ENCODE measurements around the gene SLC43A1. TPM values are rescaled to one million over a fixed set of nuclear protein-coding genes. Genes with fewer than 3 reads are reported as not detected.

SLC43A1 gene
- total RNA-seq, 1 experiment from 2014 or later: 11.8 TPM

DNA sequence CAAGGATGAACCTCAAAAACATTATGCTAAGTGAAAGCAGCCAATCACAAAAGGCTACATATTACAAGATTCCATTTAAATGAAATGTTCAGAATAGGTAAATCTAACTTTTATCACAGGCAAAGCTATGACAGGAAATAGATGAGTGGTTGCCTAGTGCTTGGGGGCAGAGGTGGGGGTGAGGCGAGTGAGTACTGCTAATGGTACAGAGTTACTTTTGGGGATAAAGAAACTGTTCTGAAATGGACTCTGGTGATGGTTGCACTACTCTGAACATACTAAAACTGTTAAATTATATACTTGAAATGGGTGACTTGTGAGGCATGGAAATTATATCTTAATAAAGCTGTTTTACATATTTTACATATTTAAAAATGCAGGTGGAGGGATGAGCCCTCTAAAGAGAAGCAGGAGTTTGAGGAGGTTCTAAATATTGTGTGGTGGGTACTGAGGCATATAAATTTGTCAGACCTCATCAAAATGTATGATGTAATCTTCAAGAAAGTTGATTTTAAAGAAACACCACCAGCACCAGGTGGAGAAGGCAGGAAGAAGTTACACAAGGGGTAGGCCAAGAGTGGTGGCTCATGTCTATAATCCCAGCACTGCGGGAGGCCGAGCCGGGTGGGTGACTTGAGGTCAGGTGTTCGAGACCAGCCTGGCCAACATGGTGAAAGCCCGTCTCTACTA lies 3.6 kb downstream of the SLC43A1 start (continued):
- TF ChIP-seq, protein P1, sequence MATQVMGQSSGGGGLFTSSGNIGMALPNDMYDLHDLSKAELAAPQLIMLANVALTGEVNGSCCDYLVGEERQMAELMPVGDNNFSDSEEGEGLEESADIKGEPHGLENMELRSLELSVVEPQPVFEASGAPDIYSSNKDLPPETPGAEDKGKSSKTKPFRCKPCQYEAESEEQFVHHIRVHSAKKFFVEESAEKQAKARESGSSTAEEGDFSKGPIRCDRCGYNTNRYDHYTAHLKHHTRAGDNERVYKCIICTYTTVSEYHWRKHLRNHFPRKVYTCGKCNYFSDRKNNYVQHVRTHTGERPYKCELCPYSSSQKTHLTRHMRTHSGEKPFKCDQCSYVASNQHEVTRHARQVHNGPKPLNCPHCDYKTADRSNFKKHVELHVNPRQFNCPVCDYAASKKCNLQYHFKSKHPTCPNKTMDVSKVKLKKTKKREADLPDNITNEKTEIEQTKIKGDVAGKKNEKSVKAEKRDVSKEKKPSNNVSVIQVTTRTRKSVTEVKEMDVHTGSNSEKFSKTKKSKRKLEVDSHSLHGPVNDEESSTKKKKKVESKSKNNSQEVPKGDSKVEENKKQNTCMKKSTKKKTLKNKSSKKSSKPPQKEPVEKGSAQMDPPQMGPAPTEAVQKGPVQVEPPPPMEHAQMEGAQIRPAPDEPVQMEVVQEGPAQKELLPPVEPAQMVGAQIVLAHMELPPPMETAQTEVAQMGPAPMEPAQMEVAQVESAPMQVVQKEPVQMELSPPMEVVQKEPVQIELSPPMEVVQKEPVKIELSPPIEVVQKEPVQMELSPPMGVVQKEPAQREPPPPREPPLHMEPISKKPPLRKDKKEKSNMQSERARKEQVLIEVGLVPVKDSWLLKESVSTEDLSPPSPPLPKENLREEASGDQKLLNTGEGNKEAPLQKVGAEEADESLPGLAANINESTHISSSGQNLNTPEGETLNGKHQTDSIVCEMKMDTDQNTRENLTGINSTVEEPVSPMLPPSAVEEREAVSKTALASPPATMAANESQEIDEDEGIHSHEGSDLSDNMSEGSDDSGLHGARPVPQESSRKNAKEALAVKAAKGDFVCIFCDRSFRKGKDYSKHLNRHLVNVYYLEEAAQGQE (IDR thresholded peaks at IDR 0.05; ENCODE audit: low read depth): no peak
- no peak for TF ChIP-seq FOSL1 (IDR thresholded peaks at IDR 0.05; ENCODE audit: low read depth)

DNA sequence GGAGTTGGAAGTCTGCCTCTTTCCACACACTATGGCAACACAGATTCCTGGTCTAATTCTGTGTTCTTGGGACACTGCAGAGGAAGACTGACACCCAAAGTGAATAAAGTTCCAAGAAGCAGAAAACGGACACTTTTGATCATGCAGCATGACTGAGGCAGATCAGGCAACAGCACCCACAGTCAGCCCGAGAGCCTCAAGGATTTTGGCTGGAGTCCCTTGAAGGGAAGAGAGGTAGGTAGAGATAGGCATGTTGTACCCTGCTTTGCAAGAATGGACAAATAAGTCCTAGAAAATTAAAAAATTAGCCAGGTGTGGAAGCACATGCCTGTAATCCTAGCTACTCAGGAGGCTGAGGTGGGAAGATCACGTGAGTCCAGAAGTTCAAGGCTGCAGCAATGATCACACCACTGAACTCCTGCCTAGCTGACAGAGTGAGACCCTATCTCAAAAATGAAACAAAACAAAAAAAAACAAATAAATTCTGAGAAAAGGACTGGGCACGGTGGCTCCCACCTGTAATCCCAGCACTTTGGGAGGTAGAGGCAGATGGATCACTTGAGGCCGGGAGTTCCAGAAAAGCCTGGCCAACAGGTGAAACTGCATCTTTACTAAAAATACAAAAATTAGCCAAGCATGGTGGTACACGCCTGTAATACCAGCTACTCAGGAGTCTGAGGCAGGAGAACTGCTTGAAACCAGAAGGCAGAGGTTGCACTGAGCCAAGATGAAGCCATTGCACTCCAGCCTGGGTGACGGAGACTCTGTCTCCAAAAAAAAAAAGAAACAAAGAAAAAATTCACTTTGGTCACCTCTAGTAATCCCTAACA lies 6.9 kb downstream of the SLC43A1 start:
- CTCF ChIA-PET: interaction anchor here (4.7 kb wide), 1 partner anchor 16 kb away, joined by 25 read pairs; no protein-coding TSS in a partner anchor

More for the DNA sequence above, 6.9 kb downstream of the SLC43A1 start:
- ChIA-PET RAD21 (ENCODE audit: low non-redundant PET in 1 of 2, low total read pairs in 2 of 2, uncharacterized antibody in 2 of 2, unreplicated experiment in 2 of 2) (no interaction called here), POLR2A (no interaction called here)
- no peak overlapping the region for H3K27ac ChIP-seq (ENCODE audit: low read depth, low read length)
- DNase-seq (ENCODE audit: low read depth, low spot score) (no peak), ATAC-seq (no peak)
- no peaks in the 10 kb centered on the region for H3K27me3 ChIP-seq (ENCODE audit: insufficient read depth, low read length)
- no peaks in the 10 kb centered on the region for H3K4me1 ChIP-seq (ENCODE audit: control insufficient read depth in 1 of 2, insufficient read depth in 2 of 2, low read length in 2 of 2)
- intact Hi-C loops (cut with micrococcal nuclease): no loop called here
- BruUV-seq (replicated peaks): no TSS peak
- TF ChIP-seq, protein P2, sequence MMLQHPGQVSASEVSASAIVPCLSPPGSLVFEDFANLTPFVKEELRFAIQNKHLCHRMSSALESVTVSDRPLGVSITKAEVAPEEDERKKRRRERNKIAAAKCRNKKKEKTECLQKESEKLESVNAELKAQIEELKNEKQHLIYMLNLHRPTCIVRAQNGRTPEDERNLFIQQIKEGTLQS (IDR thresholded peaks at IDR 0.05): no peak
- TF ChIP-seq, protein P3, sequence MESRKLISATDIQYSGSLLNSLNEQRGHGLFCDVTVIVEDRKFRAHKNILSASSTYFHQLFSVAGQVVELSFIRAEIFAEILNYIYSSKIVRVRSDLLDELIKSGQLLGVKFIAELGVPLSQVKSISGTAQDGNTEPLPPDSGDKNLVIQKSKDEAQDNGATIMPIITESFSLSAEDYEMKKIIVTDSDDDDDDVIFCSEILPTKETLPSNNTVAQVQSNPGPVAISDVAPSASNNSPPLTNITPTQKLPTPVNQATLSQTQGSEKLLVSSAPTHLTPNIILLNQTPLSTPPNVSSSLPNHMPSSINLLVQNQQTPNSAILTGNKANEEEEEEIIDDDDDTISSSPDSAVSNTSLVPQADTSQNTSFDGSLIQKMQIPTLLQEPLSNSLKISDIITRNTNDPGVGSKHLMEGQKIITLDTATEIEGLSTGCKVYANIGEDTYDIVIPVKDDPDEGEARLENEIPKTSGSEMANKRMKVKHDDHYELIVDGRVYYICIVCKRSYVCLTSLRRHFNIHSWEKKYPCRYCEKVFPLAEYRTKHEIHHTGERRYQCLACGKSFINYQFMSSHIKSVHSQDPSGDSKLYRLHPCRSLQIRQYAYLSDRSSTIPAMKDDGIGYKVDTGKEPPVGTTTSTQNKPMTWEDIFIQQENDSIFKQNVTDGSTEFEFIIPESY (IDR thresholded peaks at IDR 0.05; ENCODE audit: extremely low read depth, insufficient replicate concordance, low read length): no peak
- no peak for TF ChIP-seq EZH2 (IDR thresholded peaks at IDR 0.05)
- no peaks in the 10 kb centered on the region for H3K36me3 ChIP-seq (ENCODE audit: control insufficient read depth in 1 of 2, insufficient read depth in 2 of 2, low read length in 2 of 2)
- H3K9me3 ChIP-seq (ENCODE audit: control insufficient read depth in 1 of 2, insufficient read depth in 1 of 2, low read depth in 1 of 2, low read length in 2 of 2): no peaks in the 10 kb centered on the region
- H3K4me2 ChIP-seq (ENCODE audit: low read length): no peak overlapping the region
- no peaks in the 10 kb centered on the region for H4K20me1 ChIP-seq (ENCODE audit: insufficient read depth)
- no peak overlapping the region for H3K4me3 ChIP-seq (replicated peaks in 1 of 2; ENCODE audit: low read depth in 1 of 2, low read length in 2 of 2)
- no peaks in the 10 kb centered on the region for H3K79me2 ChIP-seq (ENCODE audit: insufficient read depth, low read length)
- H3K9ac ChIP-seq (ENCODE audit: low read length): no peak overlapping the region
- no peak overlapping the region for H2AFZ ChIP-seq (ENCODE audit: low read depth, low read length, poor library complexity, severe bottlenecking)
- H3K9me2 ChIP-seq (ENCODE audit: insufficient read depth): no peaks in the 10 kb centered on the region
